Astrocyte of the hippocampus (primary cell): ENCODE data around the gene LDLRAP1.

Experiments used
- DNase-seq: peaks from one replicate; pipeline ENCODE4 v3.0.0; 2011; ENCODE audit warnings: low read depth, low spot score

LDLRAP1 gene

DNA sequence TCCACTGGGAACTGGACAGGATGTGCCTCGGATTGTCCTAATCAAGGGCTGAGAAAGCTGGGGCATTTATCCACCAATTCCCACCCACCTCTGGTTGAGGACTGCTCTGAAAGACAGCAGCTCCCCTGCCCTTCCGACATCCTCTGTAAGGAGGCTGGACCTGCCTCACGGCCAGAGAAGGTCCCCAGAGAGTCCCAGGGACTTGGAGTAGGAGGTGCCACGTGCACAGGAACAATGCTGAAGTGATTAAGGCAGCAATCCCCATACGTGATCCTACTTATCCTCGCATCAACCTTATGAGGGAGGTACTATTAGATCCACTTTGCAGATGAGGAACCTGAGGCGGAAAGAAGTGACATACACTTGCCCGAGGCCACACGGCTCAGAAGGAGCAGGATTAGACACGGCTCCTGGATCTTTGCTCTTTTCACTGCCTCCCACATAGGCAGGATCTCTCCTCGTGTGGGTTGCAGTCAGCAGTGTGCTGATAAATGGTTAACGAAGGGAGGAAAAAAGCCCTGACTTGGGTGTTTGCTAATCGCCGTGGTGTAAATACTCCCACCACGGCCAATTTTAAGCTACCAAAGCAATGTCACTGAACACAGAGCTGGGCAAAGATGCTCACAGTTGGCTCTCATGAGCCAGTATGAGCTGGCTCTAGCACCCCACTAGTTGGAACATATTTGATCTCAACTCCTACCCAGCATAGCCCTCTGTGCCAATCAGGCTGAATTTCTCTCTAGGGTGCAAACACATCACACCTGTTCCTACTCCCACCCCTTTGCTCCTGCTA, 18.6 kb upstream of the LDLRAP1 start:
- no peak for DNase-seq

DNA sequence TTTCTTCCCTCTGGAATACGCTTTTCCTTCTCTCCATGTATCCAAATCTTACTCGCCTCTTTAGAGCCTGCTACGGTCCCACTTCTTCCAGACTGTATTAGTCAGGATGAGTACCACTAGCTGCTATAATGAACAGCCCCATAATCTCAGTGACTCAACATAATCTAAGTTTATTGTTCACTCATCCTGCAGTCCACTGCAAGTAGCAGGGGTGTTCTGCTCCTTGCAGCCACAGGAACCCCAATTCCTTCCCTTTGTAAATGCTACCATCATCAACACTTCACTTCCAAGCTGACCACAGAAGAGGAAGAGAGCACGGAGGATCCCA, 18.1 kb upstream of the LDLRAP1 start:
- DNase-seq: no peak

- DNase-seq: no peak
These were observed 16.7 kb upstream of the LDLRAP1 start for GRCh38 chr1:25526753-25527152.

DNA sequence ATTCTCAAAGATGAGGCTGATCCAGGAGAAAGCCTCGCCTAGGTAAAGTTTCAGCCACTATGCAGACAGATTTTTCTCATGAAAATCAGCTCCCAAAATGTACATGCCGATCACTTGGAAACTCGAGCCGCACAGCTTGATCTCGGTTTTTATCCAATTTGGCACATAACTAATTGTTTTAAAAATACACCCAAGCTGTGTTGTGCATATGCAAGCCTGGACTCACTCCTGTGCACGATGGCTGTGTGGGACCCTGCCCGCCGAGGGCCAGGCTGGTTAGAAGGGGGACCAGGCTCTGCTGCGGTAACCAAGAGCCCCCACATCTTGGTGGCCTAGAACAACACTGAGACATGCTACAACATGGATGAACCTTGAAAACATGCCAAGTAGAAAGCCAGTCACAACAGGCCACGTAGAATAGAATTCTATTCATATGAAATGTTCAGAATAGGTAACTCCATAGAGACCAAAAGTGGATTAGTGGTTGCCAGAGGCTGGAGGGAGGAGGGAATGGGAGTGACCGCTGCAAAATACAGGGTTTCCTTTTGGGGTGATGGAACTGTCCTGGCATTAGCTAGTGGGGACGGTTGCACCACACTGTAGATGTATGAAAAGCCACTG, 16.1 kb upstream of the LDLRAP1 start:
- no peak for DNase-seq

- DNase-seq: no peak
These were observed 15.3 kb upstream of the LDLRAP1 start for GRCh38 chr1:25527946-25528595.

GRCh38 chr1:25528881-25529517, 14.4 kb upstream of the LDLRAP1 start:
- no peak for DNase-seq

- no peak for DNase-seq
These were observed 13.8 kb upstream of the LDLRAP1 start for GRCh38 chr1:25529518-25530185.

DNA sequence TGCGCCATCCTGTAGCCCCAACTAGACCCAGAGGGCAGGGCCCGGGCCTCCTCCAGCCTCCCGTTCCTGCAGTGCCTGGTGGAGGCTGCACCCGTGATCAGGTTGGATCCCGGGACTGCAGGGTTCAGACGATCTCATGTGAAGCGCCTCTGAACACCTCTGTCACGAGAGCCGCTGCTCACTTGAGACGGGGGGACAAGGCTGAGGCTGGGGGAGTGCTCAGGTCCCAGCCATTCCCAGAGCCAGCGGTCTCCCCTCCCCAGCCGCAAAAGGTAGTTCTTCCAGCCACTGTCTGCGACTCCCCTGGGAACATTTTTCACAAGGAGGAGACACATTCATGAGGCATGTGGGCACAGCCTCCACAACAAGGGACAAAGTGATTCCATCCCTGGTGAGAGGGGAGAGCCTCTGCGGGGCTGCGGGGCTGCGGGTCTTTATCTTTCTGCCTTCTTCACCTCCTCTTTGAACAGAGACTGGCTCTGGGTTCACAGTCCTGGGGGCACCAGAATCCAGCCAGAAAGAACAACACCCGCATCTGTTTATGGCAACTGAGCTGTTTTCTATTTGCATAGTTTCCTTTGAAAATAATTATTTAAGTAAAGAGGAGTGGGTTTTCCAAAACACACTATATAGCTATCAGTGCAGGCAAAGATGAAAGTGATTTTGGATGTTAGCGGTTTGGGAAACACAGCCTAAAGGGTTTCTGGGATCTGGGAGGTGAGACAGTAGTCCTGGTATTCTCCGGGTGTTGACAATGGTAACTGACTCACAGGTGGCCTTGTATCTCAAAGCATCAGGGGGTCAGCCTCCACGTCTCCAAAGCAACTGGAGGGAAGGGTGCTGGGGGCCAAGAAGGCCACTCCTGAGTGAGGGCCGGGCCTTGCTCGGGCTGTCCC, 13.0 kb upstream of the LDLRAP1 start:
- DNase-seq: no peak

DNA sequence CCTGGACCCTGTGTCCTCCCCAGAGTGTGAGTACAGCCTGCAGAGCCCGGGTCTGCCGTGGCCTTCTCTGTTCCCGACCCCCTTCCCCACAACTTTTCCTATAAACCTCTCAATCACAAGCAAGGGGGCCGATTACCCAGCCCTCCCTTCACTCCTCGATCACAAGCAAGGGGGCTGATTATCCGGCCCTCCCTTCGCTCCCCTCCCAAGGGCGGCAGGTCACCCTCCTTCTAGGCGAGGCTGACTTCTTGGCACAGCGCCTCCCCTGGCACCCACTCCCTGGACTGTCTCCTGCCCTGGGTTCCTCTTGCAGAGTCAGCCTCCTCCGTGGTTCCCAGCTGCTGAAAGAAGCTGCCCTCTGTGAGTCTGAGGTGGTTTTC, 12.3 kb upstream of the LDLRAP1 start:
- DNase-seq: no peak

DNA sequence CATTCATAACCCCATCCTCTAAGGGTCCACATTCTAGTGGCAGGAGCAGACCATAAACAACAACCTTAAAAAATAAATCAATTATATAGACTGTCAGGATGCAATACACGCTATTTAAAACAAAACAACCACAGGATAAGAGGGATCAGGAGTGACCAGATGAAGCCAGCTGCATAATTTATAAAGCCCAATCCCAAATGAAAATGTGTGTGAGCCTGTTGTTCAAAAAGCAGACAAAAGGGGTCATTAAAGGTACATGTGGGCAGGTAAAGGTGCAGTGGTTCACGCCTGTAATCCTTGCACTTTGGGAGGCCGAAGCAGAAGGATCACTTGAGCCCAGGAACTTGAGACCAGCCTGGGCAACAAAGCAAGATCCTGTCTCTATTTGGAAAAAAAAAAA, 10.4 kb upstream of the LDLRAP1 start:
- no peak for DNase-seq

DNA sequence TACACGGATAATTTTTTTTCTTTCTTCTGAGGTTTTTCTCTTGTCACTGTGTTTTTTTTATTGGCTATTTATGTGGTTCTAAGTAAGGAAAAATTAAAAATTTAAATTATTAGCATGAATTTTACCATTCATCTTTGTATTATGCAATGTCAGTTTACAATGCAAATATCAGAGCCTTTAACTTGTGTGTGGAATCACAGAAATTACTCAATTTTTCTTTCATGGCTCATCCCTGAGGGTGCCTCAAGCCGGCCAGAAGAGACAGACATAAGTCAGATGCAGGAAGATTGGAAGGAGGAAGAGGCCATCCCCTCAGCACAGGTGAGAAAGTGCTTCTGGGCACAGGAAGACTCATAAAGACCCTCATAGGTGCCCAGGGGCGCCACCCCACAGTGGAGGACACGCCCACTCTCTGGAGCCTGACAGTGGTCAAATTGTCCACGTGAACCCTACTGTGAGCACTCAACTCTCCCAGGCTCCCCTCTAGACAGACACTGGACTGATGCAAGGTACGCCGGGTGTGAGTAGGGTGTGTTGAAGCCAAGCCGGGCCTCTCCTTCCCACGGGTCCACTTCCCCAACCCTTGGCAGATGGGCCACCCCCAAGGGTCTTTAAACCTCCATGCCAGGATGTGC, 9.5 kb upstream of the LDLRAP1 start:
- no peak for DNase-seq

DNA sequence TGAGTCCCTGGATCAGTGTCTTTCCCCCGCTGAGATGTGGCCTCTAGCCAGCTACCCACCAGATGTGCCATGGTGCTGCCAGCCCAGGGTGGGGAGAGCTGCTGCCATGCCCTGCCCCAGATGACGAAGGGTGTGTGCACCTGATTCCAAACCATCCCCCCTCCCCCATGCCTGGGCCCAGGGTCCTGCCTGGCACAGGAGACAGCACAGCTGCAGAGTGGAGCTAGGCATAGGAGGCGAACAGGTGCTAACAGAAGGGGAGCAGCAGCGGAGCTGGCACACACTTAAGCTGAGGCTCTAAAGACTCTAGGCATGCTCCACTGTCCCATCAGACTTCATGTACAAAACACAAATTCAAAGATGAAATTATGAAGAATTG, 9.0 kb upstream of the LDLRAP1 start:
- no peak for DNase-seq

DNA sequence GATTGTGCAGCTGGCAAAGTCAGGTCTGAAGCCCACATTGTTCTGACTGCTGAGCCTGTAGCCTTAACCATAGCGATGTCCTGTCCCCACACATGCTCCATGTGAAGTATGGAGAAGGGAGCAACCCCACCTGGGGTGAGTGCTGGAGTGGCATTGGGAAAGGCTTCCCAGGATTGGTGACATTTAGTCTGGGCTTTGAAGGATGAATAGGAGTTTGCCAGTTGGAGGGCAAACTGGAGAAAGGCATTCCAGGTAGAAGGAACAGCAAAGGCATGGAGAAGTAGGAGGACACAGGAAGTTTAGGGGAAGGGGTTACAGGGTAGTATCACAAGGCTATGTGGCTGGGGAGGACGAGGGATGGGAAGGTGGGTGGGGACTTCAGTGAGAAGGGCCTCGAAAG, 7.3 kb upstream of the LDLRAP1 start:
- no peak for DNase-seq

GRCh38 chr1:25537153-25537831, 6.1 kb upstream of the LDLRAP1 start:
- no peak for DNase-seq

GRCh38 chr1:25538191-25538767, 5.1 kb upstream of the LDLRAP1 start:
- DNase-seq: no peak

DNA sequence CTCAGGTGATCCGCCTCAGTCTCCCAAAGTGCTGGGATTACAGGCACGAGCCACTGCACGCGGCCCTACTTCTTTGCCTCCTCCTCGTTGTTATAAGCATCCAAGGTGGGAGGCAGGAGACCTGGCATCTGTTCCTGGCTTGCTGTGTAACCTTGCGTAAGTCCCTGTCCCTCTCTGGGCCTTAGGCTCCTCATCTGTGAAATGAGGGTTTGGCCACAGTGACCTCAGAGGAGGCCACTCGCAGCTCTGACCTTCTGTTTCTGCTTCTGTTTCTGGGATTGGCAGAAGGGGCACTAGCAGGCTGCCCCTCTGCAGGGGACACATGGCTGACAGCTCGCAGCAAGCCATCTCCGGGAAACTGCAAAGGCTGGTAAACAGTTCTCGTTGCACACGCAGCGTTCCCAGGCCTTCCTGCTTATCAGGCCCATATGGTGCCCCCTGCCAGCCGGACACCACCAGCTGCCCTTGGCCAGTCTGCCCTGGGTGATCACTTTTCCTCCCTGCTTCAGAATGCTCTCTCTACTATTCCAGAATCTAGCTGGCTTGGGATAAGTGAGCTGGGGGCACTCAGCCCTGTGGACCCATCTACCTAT, 2.6 kb upstream of the LDLRAP1 start:
- DNase-seq: no peak

- DNase-seq: no peak
These were observed 2.0 kb upstream of the LDLRAP1 start for GRCh38 chr1:25541425-25541824.

GRCh38 chr1:25541889-25542658, 1.3 kb upstream of the LDLRAP1 start:
- DNase-seq: no peak
